ENCODE results near the gene PLIN4. TPM values are rescaled to one million over a fixed set of nuclear protein-coding genes. Genes with fewer than 3 reads are reported as not detected.

PLIN4 gene
- total and polyA plus RNA-seq, 9 of the 15 experiments (the other 6 are each of a cell fraction or from before 2014, with no cell fraction given) = 0.04 to 0.16 (median 0.07) TPM; not detected in 3

- FAIRE-seq = no peak
- BruUV-seq (replicated peaks) = no TSS peak
- H4K20me1 ChIP-seq (replicated peaks; ENCODE audit: control insufficient read depth, insufficient read depth, low read length) = no peaks in the 10 kb centered on the region
- H3K4me2 ChIP-seq (ENCODE audit: insufficient read depth, low read length) = no peak overlapping the region
- no peak overlapping the region for H3K4me3 ChIP-seq
- DNase-seq (ENCODE audit: extremely low read depth in 1 of 4, low spot score in 3 of 4) = no peak
- no peak for ATAC-seq
- no peaks in the 10 kb centered on the region for H3K79me2 ChIP-seq (ENCODE audit: control insufficient read depth, insufficient read depth, low read length)
- H3K9me1 ChIP-seq (ENCODE audit: control insufficient read depth, insufficient read depth, low read length) = no peaks in the 10 kb centered on the region
- ChIA-PET POLR2A (no interaction called here), CTCF (ENCODE audit: low intra/inter-chr PET ratio) (no interaction called here)
- 93% methylated on average over 14 of the region's 23 CpGs for WGBS (ENCODE audit: insufficient coverage, low coverage, missing lambda C conversion rate)
- H3K9me3 ChIP-seq (replicated peaks; ENCODE audit: control insufficient read depth, insufficient read depth, low read depth, low read length) = no peaks in the 10 kb centered on the region
- in situ Hi-C loops (cut with MboI) (no loop called here), intact Hi-C loops (cut with micrococcal nuclease) (no loop called here)
- H3K36me3 ChIP-seq (ENCODE audit: control insufficient read depth, insufficient read depth, low read length) = peaks cover 46% of the 10 kb centered on the region; the same call in 1 of the 3 replicates
- TF ChIP-seq SMC3 (conservative IDR thresholded peaks at IDR 0.05; ENCODE audit: insufficient read depth, low read depth, low read length) (no peak), POLR3G (IDR thresholded peaks at IDR 0.05; ENCODE audit: extremely low read depth, insufficient read length, insufficient replicate concordance) (no peak), EP400 (IDR thresholded peaks at IDR 0.05) (no peak), ZBTB2 (IDR thresholded peaks at IDR 0.05) (no peak), CHD4 (IDR thresholded peaks at IDR 0.05; ENCODE audit: insufficient read depth, insufficient replicate concordance, low read depth, low read length, poor library complexity, severe bottlenecking) (no peak), ZNF512 (tag; IDR thresholded peaks at IDR 0.05) (no peak), TAF1 (IDR thresholded peaks at IDR 0.05; ENCODE audit: control insufficient read depth, extremely low read depth, insufficient read depth, low read length, severe bottlenecking) (no peak), SREBF1 (IDR thresholded peaks at IDR 0.05; ENCODE audit: borderline replicate concordance, low read depth, low read length) (no peak), PBX2 (CRISPR knock-in tag; IDR thresholded peaks at IDR 0.05; ENCODE audit: low read depth) (no peak), PBX2 (tag; conservative IDR thresholded peaks at IDR 0.05; ENCODE audit: low read depth) (no peak), MBD2 (IDR thresholded peaks at IDR 0.05; ENCODE audit: borderline replicate concordance, low read depth) (no peak), BRD4 (IDR thresholded peaks at IDR 0.05) (no peak), CCNT2 (IDR thresholded peaks at IDR 0.05; ENCODE audit: borderline replicate concordance, extremely low read depth, insufficient read length, low read depth, low read length) (no peak), XRCC5 (IDR thresholded peaks at IDR 0.05; ENCODE audit: low read depth, low read length) (no peak), NRF1 (conservative IDR thresholded peaks at IDR 0.05 in 1 of 2, IDR thresholded peaks at IDR 0.05 in 1 of 2) (no peak)
- no peak overlapping the region for H2AFZ ChIP-seq (ENCODE audit: low read depth, low read length)
- no peak overlapping the region for H3K27ac ChIP-seq (ENCODE audit: extremely low read depth, low read depth, low read length)
- H3K9ac ChIP-seq (ENCODE audit: insufficient read depth in 1 of 2, low read depth in 2 of 2, low read length in 2 of 2) = no peak overlapping the region
- peaks cover 0 to 32% of the 10 kb centered on the region in 2 experiments; a peak in 1 of 5 replicates for H3K4me1 ChIP-seq (replicated peaks in 1 of 2; ENCODE audit: control insufficient read depth in 2 of 2, insufficient read depth in 2 of 2, low read length in 2 of 2)
- no peaks in the 10 kb centered on the region for H3K27me3 ChIP-seq (ENCODE audit: control insufficient read depth in 2 of 2, insufficient read depth in 2 of 2, low read length in 2 of 2)
Observed at GRCh38 chr19:4499318-4499717, 19.0 kb downstream of the PLIN4 start.

Measured in K562 (cell line).